Stimulated activated naive CD4-positive, alpha-beta T cell (primary cell): ENCODE measurements around the gene KCNE2.

Experiments used
- DNase-seq, 6 experiments: peaks; one replicate each; lab custom pipeline; 2025; lab: John Stamatoyannopoulos, UW

KCNE2 gene, protein sequence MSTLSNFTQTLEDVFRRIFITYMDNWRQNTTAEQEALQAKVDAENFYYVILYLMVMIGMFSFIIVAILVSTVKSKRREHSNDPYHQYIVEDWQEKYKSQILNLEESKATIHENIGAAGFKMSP

DNA sequence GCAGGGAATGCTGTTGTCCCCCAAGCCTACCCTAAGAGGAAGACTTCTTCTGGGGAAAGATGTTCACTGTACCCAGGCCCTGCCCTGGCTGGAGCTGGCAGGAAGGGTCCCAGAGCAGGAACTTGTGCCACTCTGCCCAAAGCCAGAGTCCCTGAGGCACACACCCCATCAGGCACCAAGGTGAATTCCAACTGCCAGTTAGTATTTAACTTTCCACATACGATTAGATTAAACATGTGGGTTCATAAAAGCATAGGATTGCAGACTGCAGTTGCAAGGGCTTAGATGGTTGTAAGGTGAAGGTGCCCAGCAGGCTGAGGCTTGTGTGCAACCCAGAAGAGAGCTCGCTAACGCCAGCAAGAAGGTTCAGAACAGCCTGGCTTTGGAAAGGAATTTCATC lies at the start of gene KCNE2:
Gene KCNE2 (plus strand): TSS at position 274 of the 400 bp plus-strand sequence. CDS start 6,473 bp downstream, outside the sequence.
- no peak for DNase-seq

DNA sequence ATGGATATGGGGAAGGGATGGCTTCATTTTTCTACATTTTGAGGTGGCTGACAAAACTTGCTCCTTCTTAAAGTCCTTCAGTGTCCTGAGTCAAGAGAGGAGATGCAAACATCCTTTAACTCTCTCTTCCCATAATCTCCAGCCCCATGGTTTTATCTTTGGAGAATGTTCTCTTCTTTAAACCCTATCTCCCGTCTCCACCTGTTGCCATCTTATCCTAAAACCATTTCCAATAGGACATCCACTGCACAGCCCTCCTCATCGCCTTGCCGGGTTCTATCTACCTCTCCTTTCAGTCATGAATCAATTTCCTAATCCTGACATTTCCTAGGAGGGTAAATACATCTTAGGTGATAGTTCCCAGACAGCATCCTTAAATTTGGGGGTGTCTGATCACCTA lies 44.2 kb upstream of the KCNE2 start:
- DNase-seq = no peak

DNA sequence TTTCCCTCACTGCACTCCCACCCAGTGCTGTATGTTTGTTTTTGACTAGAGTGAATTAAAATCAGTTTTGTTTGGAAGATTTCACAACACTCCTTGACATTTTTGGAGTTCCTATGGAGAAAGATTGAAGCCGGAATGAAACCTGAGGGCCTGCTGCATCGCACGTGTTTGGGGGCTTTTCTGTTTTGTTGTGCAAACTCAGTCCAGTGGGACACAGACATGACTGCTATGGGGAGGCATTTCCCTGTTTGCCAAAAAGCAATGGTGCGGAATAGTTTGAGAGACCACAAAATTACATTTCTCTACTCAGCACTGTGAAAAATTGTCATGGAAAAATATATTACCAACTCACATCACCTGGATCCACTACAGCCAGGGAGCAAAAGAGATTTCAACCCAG lies 43.8 kb upstream of the KCNE2 start:
- DNase-seq = no peak

DNA sequence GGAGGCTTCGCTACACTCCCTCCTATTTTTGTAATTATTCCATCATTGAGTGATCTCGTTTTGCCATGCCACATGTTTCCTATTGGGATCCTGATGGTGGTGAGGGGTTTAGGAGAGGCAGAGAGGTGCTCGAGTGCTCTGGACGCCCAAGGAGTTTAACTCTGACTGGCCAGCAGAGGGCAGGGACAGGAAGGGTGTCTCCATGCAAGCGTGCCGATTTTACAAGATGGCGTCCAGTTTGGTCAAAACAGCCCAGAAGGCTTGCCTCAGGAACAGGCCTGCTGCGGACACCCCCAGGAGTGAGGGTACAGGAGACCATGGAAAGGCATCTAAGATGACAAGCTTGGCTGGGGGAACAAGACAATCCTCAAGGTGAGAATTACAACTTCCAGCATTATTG lies 33.8 kb upstream of the KCNE2 start:
- DNase-seq = no peak

DNA sequence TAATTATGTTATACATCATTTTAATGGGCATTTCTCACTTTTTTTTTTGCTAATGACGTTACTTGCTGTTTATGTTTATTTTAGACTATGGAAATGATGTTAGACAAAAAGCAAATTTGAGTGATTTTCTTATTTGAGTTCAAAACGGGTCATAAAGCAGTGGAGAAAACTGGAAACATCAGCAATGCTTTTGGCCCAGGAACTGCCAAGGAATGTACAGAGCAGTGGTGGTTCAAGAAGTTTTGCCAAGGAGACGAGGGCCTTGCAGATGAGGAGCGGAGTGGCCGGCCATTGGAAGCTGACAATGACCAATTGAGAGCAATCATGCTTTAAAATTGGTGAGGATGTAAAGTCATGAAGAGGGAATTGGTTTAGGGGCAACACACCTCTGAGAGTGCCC lies 32.1 kb upstream of the KCNE2 start:
- DNase-seq = no peak

DNA sequence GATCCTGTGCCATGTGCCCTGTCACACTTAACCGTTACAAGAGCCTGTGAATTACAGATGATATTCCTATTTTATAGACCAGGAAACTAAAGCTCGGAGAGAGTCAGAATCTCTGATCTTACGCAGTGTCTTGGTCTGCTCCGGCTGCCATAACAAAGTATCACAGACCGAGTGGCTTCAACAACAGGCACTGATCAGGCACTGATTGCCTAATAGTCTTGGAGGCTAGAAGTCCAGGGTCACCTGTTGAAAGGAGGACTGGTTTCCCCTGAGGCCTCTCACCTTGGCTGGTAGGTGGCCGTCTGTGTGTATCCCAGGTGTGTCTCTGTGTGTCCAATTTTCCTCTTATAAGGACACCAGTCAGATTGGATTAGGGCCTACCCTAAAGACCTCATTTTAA lies 31.5 kb upstream of the KCNE2 start:
- no peak for DNase-seq

DNA sequence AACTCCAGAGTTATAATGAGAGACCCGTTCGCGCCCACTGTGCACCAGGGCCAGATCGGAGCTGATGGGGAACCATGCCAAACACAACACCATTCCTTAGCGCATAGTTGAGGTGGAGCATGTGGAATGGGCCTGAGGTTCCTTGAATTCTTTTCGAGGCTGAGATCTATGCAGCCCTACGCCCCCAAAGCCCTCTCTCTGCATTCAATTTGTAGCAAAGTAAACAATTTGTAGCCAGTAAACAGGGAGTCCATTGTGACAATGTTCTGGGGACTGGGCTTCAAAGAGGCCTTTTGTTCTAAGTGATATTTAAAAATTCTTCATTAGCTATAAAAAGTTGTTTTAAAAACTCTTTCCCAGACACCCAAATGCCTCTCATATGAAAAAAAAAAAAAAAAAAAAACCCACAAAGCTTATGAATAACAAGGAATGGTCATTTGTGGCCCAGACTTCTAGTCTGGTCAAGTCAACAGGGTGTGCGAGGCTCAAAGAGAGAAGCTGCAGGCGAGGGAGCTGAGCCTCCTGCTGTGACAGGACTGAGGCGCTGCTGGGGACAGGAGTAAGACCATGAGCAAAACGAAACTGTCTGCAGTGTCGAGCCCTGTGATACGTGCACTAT lies 30.6 kb upstream of the KCNE2 start:
- DNase-seq = no peak

DNA sequence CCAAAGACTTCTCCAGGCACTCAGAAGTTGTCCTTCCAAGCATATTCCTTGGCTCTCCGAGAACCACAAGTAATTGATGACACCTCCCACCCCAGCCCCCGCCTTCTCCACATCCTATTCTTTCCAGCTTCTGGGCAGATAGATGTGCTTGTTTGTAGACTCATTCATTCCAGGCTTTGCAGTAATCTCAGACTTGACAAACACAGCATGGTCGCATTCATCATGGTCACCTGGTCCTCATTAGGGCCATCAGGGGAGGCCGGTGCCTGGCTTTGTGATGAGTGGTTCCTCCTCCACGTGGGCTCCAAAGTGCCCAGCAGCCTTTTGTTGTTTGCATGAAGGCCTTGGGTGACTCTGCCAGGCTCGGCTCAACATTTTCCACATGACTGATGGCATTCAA lies 28.5 kb upstream of the KCNE2 start:
- no peak for DNase-seq

DNA sequence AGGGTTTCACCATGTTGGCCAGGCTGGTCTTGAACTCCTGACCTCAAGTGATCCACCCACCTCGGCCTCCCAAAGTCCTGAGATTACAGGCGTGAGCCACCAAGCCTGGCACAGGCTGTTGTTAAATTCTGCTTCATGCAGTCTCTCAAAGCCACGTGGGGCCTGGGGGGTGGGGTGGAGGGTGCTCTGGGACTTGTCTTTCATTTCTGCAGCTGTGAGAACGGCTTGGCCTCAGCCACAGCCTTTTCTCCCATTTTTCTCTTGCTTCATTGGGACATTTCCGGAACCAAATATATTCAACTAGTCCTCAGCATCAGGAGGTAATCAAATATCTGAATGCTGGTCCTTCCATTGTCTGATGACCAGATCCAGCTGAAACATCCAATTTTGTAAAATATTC lies 27.6 kb upstream of the KCNE2 start:
- no peak for DNase-seq

DNA sequence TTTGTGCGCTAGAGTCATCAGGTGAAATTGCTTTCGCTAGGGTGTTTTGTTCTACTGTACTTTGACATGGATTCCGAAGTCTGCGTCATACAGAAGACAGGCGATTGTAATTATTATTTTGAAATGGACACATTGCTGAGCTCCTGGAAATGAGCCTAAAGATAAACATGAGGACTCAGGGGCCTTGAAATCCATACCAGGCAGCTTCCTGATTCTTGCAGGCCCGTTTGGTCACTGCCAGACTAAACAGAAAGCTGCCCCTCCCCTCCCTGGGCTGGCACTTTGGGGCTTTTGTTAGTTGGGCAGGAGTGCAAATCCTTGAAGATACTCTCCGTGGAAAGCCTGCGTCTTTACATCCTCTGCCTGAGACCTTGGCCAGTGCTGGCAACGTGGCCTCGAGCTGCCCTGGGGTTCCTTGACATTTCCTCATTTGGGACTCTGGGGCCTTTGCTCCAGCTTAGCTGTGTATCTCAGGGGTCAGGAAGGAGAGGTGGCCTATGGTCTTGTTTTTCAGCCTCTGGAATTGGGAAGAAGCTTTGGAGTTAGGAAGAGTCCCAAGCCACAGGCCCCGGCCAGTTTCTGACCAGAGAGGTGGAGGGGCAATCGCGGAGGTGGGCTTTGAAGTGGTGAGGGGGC lies 26.9 kb upstream of the KCNE2 start:
- DNase-seq = no peak

DNA sequence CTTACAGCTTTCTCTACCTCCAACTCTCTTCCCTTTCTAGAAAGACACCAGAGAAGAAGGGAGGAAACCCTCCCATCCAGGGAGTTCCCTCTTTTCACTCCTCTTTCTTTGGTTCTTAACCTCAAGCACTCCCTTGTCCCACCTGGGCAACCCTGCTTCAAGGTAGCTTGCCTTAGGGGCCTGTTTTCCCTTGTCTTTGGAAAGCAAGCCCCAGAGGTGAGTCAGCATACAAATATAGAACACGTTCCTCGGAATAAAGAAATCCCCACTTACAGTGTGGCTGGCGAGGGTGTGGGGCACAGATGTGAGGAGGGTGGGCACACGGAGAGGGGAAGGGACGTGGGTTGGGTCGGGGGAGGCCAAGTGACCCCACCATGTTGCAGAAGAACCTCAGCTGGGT lies 26.1 kb upstream of the KCNE2 start:
- DNase-seq = no peak

DNA sequence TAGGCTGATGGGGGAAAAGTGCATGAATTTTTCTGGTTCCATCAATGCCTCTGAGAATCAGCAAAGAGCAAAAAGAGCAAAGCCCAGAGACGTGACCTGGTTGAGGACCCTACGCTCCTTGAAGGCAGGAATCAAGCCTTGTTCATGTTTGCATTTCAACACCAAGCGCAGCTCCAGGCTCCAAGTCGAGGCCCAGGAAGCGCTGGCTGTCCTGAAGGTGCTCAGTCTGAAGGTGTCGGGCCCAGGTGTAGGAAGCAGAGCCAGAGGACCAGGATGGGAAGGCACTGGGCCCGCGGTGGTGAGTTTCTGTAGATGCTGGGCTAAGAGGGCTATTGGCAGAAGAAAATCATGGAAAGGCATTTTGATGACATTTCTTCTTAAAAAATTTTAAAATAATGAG lies 25.6 kb upstream of the KCNE2 start:
- no peak for DNase-seq

DNA sequence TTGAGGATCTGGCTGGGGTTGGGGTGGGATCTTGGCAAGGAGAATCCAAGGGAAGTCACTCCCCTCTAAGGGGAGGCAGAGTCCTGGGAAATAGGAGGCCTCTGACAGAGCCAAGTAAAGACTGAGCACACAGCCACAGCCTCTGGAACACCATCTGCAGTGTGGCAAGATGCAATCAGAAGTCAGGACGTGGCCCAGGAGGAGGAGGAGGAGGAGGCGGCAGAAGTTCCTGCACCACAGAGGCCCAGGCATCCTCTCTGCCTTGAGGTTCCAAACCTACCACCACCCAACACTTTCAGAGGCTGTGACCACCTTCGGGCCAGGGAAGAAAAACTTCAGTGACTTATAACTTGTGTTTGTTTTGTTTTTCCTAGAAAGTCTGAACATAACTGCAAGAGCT lies 23.7 kb upstream of the KCNE2 start:
- no peak for DNase-seq

DNA sequence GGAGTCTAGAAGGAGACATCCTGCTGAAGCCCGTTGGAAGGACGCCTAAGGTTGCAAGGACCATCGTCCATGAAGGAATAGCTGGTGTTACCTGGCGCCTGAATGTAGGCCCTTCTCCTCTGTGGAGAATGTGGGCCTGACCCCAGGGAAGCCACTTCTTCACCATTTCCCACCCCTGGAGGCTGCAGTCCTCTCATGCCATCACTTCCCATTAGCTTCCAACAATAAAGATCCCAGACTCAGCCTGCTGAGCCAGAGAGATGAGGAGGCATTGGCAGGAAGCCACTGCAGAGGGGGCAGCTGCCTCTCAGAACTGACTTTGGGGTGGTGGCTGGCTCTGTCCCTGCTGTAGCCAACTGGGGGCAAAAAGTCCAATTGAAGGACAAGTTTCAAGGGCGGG lies 21.3 kb upstream of the KCNE2 start:
- no peak for DNase-seq

DNA sequence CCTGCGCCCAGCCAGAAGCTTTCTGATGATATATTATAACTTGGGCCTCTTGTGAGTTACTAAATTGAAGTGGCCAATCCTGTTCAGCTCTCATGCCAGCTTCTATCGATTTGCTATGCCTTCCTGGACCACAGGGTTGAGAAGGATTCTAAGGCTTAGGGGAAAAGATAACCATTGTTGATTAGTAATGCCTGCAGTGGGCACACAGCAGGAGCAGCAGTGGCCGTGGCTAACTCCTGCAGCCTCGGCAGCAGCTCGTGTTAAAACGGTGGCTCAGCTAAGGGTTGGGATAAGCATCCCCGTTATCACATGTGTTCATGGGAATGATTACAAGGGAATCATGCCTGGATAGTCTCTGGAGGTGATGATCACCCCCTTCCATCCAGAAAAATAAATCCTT lies 20.5 kb upstream of the KCNE2 start:
- no peak for DNase-seq

DNA sequence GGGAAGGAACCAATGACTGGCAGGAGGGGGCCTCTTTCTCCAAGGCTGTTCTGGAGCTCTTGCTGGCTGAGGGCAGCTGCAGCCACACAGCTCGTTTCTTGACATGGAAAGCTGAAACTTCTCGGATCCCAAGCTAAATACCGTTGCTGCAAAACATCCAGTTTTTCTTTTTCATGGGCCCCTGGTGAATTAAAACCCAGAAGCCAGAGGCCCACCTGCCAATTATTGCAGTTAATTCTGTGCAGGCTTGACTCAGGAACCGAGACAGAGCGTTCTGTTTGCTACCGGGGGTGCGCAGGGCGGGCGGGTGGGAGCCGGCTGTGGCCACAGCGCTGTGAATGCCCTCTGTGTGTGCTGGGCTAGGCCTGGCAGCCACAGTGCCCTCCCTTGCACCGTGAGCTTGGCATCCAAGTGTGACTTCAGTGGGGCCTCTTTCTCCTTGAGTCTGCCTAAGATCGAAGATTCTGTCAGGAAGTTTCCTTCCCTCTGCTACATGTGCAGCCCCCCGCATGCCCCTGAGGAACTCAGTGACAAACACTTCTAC lies 19.9 kb upstream of the KCNE2 start:
- DNase-seq = no peak

DNA sequence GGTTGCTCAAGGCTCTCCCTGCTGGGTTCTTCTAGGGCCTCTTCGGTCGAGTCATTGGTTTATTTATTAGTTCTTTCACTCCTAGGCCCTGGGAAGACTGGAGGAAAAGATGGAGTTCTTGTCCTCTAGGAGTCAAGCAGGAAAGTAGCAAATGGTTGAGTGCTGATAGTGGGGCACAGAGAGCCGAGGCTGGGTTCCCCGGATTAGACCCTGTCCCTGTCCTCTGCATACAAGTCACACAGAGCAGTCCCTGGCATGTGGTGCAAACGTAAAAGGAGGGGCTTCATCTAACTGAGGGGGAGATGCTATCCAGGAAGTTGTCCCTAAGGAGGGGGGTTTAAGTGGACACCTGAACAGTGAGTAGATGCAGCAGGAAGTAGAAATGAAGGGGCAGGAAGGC lies 19.2 kb upstream of the KCNE2 start:
- DNase-seq = no peak

DNA sequence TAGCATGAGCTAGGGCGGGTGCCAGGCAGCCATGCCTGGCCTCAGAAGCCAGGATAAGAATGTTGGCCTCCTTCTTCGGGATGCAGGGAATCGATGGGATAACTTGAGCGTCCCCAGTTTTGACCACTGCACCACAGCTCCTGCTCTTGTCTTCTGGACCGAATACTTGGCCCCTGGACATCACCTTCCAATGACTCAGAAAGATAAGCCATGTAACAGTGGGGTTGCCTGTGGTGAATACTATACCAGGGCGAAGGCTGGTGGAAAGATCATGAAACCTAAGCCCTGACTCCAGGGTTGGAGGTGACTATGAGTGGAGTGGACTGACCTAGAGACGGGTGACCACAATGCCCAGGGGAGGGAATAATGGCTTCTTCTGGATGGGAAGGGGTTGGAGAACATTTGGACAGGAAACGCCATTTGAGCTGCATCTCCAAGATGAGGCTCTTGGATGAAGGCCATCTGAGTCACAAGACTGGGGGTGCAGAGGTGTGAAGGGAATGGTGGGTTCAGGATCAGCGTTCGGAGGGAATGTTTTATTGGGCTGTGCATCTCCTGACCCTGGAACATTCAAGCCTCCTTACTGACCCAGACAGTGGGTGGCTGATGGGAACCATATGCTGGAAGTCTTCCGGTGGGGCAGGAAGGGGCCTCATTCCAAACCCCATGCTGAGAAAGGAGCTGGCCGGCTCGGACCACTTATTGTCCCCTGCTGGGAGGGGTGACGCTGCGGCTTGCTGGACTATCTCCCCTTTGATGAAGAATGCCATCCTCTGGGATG lies 18.5 kb upstream of the KCNE2 start:
- DNase-seq = no peak

DNA sequence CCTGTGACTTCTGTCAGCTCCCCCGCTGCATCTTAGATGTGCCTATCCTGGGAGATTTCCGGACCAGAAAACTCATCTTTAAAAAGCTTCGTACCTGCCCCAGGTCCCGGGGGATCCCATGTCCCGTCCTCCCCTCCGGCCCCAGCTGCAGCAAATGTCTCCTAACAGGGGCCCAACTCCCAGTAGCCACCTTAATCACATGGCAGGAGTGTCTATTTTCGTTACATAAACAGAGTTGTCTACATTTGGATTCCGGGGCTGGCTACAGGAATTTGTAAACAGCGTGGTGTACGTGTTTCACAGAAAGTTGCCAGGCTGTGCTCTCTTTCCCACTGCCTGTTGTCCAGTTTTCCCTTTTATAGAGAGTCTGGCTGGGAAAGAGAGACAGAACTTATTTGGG lies 17.9 kb upstream of the KCNE2 start:
- no peak for DNase-seq

DNA sequence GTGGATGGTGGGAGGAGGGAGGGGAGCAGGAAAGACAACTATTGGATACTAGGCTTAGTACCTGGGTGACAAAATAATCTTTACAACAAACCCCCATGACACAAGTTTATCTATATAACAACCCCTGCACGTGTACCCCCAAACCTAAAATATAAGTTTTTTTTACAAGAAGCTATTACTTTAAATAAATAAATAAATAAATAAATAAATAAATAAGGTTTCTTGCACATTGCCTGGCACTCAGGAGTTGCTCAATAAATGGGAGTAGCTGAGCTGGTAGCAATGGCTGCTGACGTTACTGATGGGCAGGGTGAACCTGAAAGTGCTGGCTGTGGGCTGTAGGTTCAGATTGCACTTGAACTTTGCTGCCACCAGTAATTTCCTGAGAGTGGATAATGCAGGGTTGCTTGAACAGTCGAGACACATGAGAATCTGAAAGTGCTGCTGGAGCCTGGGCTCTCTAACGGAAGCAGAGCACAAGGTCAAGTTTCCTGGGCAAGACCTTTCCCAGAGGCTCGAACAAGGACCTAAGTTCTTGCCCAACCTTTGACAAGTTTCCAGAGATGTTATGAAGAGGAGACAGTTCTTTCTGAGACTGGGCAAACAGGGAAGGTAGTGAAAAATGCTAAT lies 14.8 kb upstream of the KCNE2 start:
- DNase-seq = no peak

DNA sequence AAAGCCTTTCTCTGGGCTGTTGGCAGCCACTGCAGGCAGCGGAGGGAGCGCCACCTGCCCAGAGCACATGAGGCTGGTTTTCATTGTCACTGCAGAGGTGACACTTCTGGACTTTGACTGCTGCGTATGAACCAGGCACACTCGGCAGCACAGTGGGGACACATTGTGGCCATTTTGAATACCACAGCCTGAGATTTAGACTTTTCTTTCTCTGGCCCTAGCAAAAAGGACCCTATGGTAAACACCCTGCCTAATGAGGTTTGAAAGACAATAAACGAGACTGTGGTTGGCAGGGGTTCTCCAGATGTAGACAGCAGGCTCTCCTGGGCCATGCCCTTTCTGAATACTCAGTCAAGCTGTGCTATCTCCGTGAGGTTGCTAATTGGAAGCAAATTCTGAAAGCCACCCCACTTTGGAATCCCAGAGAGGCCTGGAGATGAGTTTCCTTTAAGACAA lies 12.0 kb upstream of the KCNE2 start:
- peak in 1 of 6 experiments; percentile 8 for DNase-seq

DNA sequence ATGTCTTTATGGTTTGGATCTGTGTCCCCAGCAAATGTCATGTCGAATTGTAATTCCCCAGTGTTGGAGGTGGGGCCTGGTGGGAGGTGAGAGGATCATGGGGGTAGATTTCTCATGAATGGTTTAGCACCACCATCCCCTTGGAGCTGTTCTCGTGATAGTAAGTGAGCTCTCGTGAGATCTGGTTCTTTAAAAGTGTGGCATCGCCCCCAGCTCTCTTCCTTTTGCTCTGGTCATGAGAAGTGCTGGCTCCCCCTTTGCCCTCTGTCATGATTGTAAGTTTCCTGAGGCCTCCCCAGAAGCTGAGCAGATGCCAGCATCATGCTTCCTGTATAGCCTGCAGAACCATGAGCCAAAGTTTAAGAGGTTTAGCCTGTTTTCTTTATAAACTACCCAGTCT lies 11.2 kb upstream of the KCNE2 start:
- no peak for DNase-seq
